ENCODE measurements around the gene DCUN1D4.
"Not testable (repeated sequence)": the region's sequence is repeated elsewhere in the genome, so short reads cannot be mapped to it uniquely, and the experiment has no call there.

Gene DCUN1D4

GRCh38 chr4:51895816-51896408 is 53.0 kb downstream of the DCUN1D4 start:
- no peak overlapping the region for H3K27ac Mint-ChIP-seq
- no peaks in the 10 kb centered on the region for H3K9me3 Mint-ChIP-seq
- peaks cover 6% of the 10 kb centered on the region for H3K4me1 Mint-ChIP-seq (ENCODE audit: low read depth)
- H3K27me3 Mint-ChIP-seq (ENCODE audit: low read depth): no peaks in the 10 kb centered on the region
- no peak overlapping the region for H3K4me3 Mint-ChIP-seq
- H3K36me3 Mint-ChIP-seq (ENCODE audit: low read depth): peaks cover 5% of the 10 kb centered on the region

GRCh38 chr4:51901363-51901762 is 58.4 kb downstream of the DCUN1D4 start:
- H3K4me1 Mint-ChIP-seq (ENCODE audit: low read depth): peaks cover 6% of the 10 kb centered on the region
- no peak overlapping the region for H3K4me3 Mint-ChIP-seq
- H3K27ac Mint-ChIP-seq: no peak overlapping the region
- H3K27me3 Mint-ChIP-seq (ENCODE audit: low read depth): no peaks in the 10 kb centered on the region
- peaks cover 18% of the 10 kb centered on the region for H3K36me3 Mint-ChIP-seq (ENCODE audit: low read depth)
- H3K9me3 Mint-ChIP-seq: no peaks in the 10 kb centered on the region

GRCh38 chr4:51906167-51906958 is 63.4 kb downstream of the DCUN1D4 start:
- Mint-ChIP-seq H3K27ac (no peak overlapping the region), H3K4me3 (no peak overlapping the region), H3K27me3 (ENCODE audit: low read depth) (no peaks in the 10 kb centered on the region), H3K4me1 (ENCODE audit: low read depth) (peaks cover 6% of the 10 kb centered on the region), H3K36me3 (ENCODE audit: low read depth) (peaks cover 24% of the 10 kb centered on the region), H3K9me3 (no peaks in the 10 kb centered on the region)

- H3K27ac Mint-ChIP-seq: no peak overlapping the region
These were observed 64.2 kb downstream of the DCUN1D4 start for GRCh38 chr4:51907006-51907669.

GRCh38 chr4:51909236-51909703 is 66.3 kb downstream of the DCUN1D4 start:
- H3K9me3 Mint-ChIP-seq: no peaks in the 10 kb centered on the region

More at GRCh38 chr4:51907006-51907669, 64.2 kb downstream of the DCUN1D4 start:
- no peak overlapping the region for H3K4me3 Mint-ChIP-seq
- H3K27me3 Mint-ChIP-seq (ENCODE audit: low read depth): no peaks in the 10 kb centered on the region
- peaks cover 6% of the 10 kb centered on the region for H3K4me1 Mint-ChIP-seq (ENCODE audit: low read depth)
- peaks cover 24% of the 10 kb centered on the region for H3K36me3 Mint-ChIP-seq (ENCODE audit: low read depth)
- no peaks in the 10 kb centered on the region for H3K9me3 Mint-ChIP-seq

GRCh38 chr4:51918251-51918650 is 75.3 kb downstream of the DCUN1D4 start:
- no peak overlapping the region for H3K27ac Mint-ChIP-seq
- H3K27me3 Mint-ChIP-seq (ENCODE audit: low read depth): no peaks in the 10 kb centered on the region
- H3K9me3 Mint-ChIP-seq: peaks cover 3% of the 10 kb centered on the region
- H3K4me3 Mint-ChIP-seq: no peak overlapping the region
- H3K36me3 Mint-ChIP-seq (ENCODE audit: low read depth): peaks cover 19% of the 10 kb centered on the region
- no peaks in the 10 kb centered on the region for H3K4me1 Mint-ChIP-seq (ENCODE audit: low read depth)

More at GRCh38 chr4:51909236-51909703, 66.3 kb downstream of the DCUN1D4 start:
- Mint-ChIP-seq H3K27ac (no peak overlapping the region), H3K36me3 (ENCODE audit: low read depth) (peaks cover 31% of the 10 kb centered on the region), H3K27me3 (ENCODE audit: low read depth) (no peaks in the 10 kb centered on the region), H3K4me3 (no peak overlapping the region), H3K4me1 (ENCODE audit: low read depth) (peaks cover 6% of the 10 kb centered on the region)

- H3K27me3 Mint-ChIP-seq (ENCODE audit: low read depth): no peaks in the 10 kb centered on the region
- H3K4me3 Mint-ChIP-seq: no peak overlapping the region
- no peaks in the 10 kb centered on the region for H3K9me3 Mint-ChIP-seq
- H3K36me3 Mint-ChIP-seq (ENCODE audit: low read depth): no peaks in the 10 kb centered on the region
- H3K4me1 Mint-ChIP-seq (ENCODE audit: low read depth): no peaks in the 10 kb centered on the region
- H3K27ac Mint-ChIP-seq: no peak overlapping the region
These were observed 80.4 kb downstream of the DCUN1D4 start for GRCh38 chr4:51923343-51923742.

- no peaks in the 10 kb centered on the region for H3K36me3 Mint-ChIP-seq (ENCODE audit: low read depth)
These were observed 82.4 kb downstream of the DCUN1D4 start for GRCh38 chr4:51925307-51925706.

GRCh38 chr4:51930557-51930956 is 87.6 kb downstream of the DCUN1D4 start:
- no peaks in the 10 kb centered on the region for H3K36me3 Mint-ChIP-seq (ENCODE audit: low read depth)
- no peaks in the 10 kb centered on the region for H3K4me1 Mint-ChIP-seq (ENCODE audit: low read depth)
- peaks cover 5% of the 10 kb centered on the region for H3K27me3 Mint-ChIP-seq (ENCODE audit: low read depth)
- no peak overlapping the region for H3K4me3 Mint-ChIP-seq
- no peak overlapping the region for H3K27ac Mint-ChIP-seq
- H3K9me3 Mint-ChIP-seq: no peaks in the 10 kb centered on the region

More at GRCh38 chr4:51925307-51925706, 82.4 kb downstream of the DCUN1D4 start:
- Mint-ChIP-seq H3K4me1 (ENCODE audit: low read depth) (no peaks in the 10 kb centered on the region), H3K4me3 (no peak overlapping the region), H3K27me3 (ENCODE audit: low read depth) (peaks cover 5% of the 10 kb centered on the region), H3K27ac (no peak overlapping the region), H3K9me3 (no peaks in the 10 kb centered on the region)

- H3K27ac Mint-ChIP-seq: no peak overlapping the region
- H3K9me3 Mint-ChIP-seq: no peaks in the 10 kb centered on the region
- H3K4me3 Mint-ChIP-seq: no peak overlapping the region
- peaks cover 5% of the 10 kb centered on the region for H3K27me3 Mint-ChIP-seq (ENCODE audit: low read depth)
- H3K4me1 Mint-ChIP-seq (ENCODE audit: low read depth): no peaks in the 10 kb centered on the region
- no peaks in the 10 kb centered on the region for H3K36me3 Mint-ChIP-seq (ENCODE audit: low read depth)
These were observed 88.5 kb downstream of the DCUN1D4 start for GRCh38 chr4:51931461-51931860.

- Mint-ChIP-seq H3K4me1 (ENCODE audit: low read depth) (no peaks in the 10 kb centered on the region), H3K27ac (no peak overlapping the region), H3K27me3 (ENCODE audit: low read depth) (peaks cover 5% of the 10 kb centered on the region), H3K4me3 (no peak overlapping the region), H3K36me3 (ENCODE audit: low read depth) (no peaks in the 10 kb centered on the region), H3K9me3 (no peaks in the 10 kb centered on the region)
These were observed 89.3 kb downstream of the DCUN1D4 start for GRCh38 chr4:51932261-51932660.

GRCh38 chr4:51932684-51933083 is 89.7 kb downstream of the DCUN1D4 start:
- H3K27me3 Mint-ChIP-seq (ENCODE audit: low read depth): peaks cover 5% of the 10 kb centered on the region
- no peak overlapping the region for H3K27ac Mint-ChIP-seq
- no peaks in the 10 kb centered on the region for H3K9me3 Mint-ChIP-seq
- H3K4me1 Mint-ChIP-seq (ENCODE audit: low read depth): no peaks in the 10 kb centered on the region
- H3K36me3 Mint-ChIP-seq (ENCODE audit: low read depth): no peaks in the 10 kb centered on the region
- no peak overlapping the region for H3K4me3 Mint-ChIP-seq

- H3K27me3 Mint-ChIP-seq (ENCODE audit: low read depth); H3K36me3 Mint-ChIP-seq (ENCODE audit: low read depth); H3K27ac Mint-ChIP-seq; H3K4me1 Mint-ChIP-seq (ENCODE audit: low read depth); H3K4me3 Mint-ChIP-seq: not testable (repeated sequence)
- peaks cover 24% of the 10 kb centered on the region for H3K9me3 Mint-ChIP-seq
These were observed 97.5 kb downstream of the DCUN1D4 start for GRCh38 chr4:51940460-51940859.

- H3K9me3 Mint-ChIP-seq: peaks cover 24% of the 10 kb centered on the region
- no peak overlapping the region for H3K4me3 Mint-ChIP-seq
- no peaks in the 10 kb centered on the region for H3K36me3 Mint-ChIP-seq (ENCODE audit: low read depth)
- H3K4me1 Mint-ChIP-seq (ENCODE audit: low read depth): no peaks in the 10 kb centered on the region
- no peaks in the 10 kb centered on the region for H3K27me3 Mint-ChIP-seq (ENCODE audit: low read depth)
- no peak overlapping the region for H3K27ac Mint-ChIP-seq
These were observed 99.3 kb downstream of the DCUN1D4 start for GRCh38 chr4:51942108-51942832.
